Measurements from ENCODE around the gene AIFM2.

- TF ChIP-seq POLR2AphosphoS5 (IDR thresholded peaks at IDR 0.05) (no peak), CTCF (IDR thresholded peaks at IDR 0.05) (no peak)
Measured at GRCh38 chr10:70140297-70140696, 7.7 kb upstream of the AIFM2 start.
